Cardiac septum (tissue), 1 donor: ENCODE data around the gene BGLAP. TPM values are rescaled to one million over a fixed set of nuclear protein-coding genes. Genes with fewer than 3 reads are reported as not detected.
"Not testable (repeated sequence)": the region's sequence is repeated elsewhere in the genome, so short reads cannot be mapped to it uniquely, and the experiment has no call there.

Experiments used
- DNase-seq: peaks from one replicate; pipeline ENCODE4 v3.0.0-alpha.2; 2020; ENCODE audit warnings: low spot score
- intact Hi-C: fragments of 100-400 bp; cut with DNase I; formaldehyde crosslinking; loops from one replicate; pipeline ENCODE4 v1.14.0; 2022
- long read RNA-seq: library from polyadenylated mRNA; unstranded; transcript quantifications from one replicate; pipeline ENCODE4 v2.0.0, GENCODE V29; 2021
- total RNA-seq: library from RNA; stranded (reverse); fragmentation: NEBNext Ultra II Directional; extraction: Animal tissue kit (Norgen Biotek cat#: 25700); gene quantifications from one replicate; pipeline ENCODE4 v1.2.1, GENCODE V29; 2021
- donor health status: DM: no; HTN: no; CAD: no.

BGLAP gene
- 0.78 TPM for total RNA-seq
- long read RNA-seq, result 0 reads

DNA sequence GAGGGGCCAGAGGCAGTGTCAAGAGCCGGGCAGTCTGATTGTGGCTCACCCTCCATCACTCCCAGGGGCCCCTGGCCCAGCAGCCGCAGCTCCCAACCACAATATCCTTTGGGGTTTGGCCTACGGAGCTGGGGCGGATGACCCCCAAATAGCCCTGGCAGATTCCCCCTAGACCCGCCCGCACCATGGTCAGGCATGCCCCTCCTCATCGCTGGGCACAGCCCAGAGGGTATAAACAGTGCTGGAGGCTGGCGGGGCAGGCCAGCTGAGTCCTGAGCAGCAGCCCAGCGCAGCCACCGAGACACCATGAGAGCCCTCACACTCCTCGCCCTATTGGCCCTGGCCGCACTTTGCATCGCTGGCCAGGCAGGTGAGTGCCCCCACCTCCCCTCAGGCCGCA lies at the start of gene BGLAP:
BGLAP (plus strand) TSS at position 259 of the 400 bp plus-strand sequence; CDS start at position 307, 48 bp downstream.
- intact Hi-C loops, result no loop called here
- DNase-seq, result no peak

DNA sequence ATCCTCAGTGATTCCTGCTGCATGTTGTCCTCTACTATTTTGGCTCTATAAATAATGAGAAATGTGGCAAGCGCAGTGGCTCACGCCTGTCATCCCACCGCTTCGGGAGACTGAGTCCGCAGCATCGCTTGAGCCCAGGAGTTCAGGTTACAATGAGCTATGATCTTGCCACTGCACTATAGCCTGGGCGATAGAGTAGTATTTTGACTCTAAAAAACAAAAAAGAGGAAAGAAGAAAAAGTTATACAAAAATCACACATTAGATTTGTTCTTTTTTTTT lies 48.8 kb upstream of the BGLAP start:
- intact Hi-C loops, result no loop called here
- no peak for DNase-seq

DNA sequence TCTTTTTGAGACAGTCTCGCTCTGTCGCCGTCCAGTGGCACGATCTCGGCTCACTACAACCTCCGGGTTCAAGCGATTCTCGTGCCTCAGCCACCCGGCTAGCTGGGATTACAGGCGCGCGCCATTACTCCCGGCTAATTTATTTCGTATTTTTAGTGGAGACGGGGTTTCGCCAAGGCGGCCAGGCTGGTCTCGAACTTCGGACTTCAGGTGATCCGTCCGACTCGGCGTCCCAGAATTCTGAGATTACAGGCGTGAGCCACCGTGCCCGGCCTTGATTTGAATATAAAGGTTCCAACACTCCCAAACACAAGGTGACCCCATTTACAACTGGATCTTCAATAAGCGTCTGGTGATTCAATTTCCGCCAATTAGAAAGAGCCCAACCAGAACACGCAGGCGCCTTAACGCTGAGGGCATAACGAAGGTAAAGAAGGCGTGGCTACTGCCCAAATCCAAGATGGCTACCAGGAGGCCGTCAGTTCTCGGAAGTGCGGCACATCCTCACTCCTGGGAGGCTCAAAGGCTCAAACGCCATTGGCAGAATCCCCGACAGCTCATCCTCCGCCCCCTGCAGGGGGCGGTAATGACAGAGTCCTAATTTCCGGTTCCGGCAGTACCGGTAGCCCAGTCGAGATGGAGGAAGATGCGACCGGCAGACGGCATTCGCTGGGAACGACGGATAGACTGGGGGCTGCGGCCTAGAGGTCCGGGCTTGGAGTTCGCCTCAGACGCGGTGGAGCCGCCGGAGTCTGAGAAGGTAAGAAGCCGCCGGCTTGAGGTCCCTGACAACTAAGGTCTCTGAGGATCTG lies 48.3 kb upstream of the BGLAP start, which contains the start of gene SLC25A44:
SLC25A44 (plus strand) TSS at position 617 of the 812 bp plus-strand sequence. CDS start 5,744 bp downstream, outside the sequence.
- intact Hi-C loops, result loop anchor here (1.0 to 2.0 kb wide), 2 partner anchors 19 to 33 kb away; no protein-coding TSS in a partner anchor
- peak; percentile 98 for DNase-seq

DNA sequence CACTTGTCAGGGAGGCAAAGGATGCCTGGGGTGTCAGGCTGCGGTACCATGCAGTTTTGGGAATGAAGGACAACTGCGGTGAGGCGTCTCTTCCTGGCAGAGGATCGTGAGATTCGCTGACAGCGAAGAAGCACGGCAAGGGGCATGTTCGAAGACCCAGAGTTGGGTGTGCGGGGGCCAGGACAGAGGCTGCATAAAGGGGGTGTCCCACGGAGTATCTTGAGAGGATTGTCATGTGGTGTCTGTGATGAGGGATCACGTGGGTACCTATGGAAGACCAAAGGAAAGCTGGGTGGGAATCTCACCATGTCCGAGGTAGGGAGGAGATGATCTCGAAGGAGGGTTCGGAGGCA lies 47.7 kb upstream of the BGLAP start:
- no peak for DNase-seq
- intact Hi-C loops, result loop anchor here (1.0 to 2.0 kb wide), 2 partner anchors 18 to 33 kb away; no protein-coding TSS in a partner anchor

DNA sequence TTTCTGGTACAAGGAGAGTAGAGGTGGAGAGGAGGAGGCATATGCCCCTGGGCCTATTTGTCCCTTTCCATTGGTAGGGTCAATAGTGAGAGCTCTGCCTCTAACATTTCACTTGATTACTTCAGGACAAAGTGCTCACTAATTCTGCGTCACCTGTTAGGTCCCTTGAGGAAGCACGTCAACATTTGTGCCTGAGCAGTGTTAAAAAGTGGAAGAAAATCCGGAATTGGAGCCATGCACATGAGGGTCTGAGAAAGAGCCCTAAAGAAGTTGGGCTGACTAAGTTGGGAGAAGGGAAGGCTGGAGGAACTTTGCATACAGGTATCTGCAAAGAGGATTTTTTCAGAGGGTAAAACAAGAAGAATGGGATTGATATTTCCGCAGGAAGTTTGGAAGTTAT lies 46.1 kb upstream of the BGLAP start:
- no peak for DNase-seq
- intact Hi-C loops, result loop anchor here (2.0 kb wide), 1 partner anchor 35 kb away; no protein-coding TSS in a partner anchor

DNA sequence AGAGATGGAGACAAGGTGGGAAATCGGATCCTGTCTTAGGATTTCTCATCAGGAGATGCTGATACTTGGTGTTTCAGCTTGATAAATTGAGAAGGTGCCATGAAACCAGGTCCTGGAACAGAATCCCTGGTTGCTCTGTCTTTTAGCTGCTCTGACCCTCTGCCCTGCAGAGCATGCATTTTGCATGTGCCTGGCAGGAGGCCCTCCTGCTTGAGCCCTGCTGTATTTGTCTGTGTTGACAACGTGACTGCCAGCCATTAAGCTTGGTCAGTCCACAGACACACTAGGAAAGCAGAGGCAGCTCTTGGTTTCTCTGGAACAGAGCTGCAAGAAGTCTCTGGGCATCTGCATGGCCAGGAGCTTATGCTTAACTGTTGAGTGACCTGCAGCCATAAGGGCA lies 45.5 kb upstream of the BGLAP start:
- no peak for DNase-seq
- intact Hi-C loops, result no loop called here

DNA sequence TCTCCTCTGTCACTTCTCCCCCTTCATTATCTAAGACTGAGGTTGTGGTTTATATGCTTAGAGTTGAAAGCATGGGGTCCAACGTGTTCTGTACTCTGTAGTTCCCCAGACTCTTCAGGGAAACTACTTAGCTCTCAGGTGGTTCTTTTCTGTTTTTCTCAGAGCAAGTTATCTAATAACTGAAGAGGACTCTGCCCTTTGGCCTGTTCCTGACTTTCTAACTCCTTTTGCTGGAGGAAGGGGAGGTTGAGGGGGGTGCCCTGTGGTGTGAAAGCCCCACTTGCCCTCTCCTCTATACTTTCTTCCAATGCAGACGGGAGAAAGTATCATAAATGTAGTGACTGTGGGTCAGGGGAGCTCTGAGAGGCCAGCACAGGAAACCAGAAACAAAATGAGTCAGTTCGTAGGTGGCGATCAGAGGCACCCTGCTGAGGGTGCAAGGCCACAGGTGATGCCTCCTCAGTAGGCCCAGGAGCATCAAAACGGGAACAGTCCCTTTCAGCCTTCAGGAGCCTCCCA lies 43.1 kb upstream of the BGLAP start:
- no peak for DNase-seq
- intact Hi-C loops, result no loop called here

DNA sequence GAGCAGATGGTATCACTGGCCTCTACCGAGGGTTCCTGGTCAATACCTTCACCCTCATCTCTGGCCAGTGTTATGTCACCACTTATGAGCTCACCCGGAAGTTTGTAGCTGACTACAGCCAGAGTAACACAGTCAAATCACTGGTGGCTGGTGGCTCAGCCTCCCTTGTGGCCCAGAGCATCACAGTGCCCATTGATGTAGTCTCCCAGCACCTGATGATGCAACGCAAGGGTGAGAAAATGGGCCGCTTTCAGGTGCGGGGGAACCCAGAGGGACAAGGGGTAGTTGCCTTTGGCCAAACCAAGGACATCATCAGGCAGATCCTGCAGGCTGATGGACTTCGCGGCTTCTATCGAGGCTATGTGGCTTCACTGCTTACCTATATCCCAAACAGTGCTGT lies 41.9 kb upstream of the BGLAP start:
- DNase-seq, result no peak
- intact Hi-C loops, result no loop called here

DNA sequence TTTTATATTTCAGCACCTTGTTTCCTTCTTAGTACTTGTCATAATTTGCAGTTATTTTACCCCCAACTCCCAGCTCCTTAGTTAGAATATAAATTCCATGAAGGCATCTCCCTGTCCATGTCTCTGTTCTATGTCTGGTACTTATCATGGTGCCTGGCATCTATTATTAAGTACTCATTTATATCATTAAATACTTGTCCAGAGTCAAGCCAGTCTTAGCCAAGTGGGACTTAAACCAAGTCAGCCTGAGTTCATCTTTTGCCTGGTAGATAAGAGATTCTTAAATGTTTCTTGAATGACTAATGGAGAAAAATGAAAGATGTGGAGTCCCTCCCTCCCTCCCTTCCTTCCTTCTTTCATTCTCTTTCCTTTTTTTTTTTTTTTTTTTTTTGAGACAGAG lies 38.7 kb upstream of the BGLAP start:
- DNase-seq, result no peak
- intact Hi-C loops, result no loop called here

DNA sequence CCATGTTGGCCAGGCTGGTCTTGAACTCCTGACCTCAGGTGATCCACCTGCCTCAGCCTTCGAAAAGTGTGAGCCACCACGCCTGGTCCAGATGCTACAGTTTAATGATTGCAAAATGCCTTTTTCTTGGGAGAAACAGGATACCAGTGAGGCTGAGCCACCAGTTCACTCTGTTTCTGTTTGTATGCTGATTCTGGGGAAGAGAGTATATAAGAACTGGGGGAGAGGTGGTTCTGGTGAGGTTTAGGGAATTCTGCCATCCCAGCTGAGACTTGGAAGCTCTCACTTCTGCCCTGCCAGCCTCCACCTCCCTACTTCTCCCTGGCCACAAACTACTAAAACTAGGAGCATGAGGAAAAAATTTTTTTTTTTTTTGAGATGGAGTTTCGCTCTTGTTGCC lies 37.3 kb upstream of the BGLAP start:
- no peak for DNase-seq
- intact Hi-C loops, result no loop called here

DNA sequence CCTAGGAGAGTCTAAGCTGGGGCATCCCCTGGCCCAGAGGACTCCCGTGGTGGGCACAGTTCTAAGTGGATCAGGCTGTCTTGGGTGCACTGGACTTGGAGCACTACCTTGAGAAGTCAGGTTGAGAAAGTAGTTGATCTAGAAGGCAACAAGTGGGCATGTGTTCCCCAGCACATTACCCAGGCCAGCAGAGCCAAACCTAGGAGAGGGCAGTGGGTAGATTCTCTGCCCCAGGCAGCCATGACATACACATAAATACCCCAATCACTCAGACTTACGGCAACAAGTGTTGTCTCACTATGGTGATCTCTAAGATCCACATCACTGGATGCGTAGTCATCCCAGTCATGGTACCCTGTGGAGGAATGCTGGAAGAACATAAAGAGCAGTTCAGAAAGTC lies 30.7 kb upstream of the BGLAP start:
- DNase-seq, result no peak
- intact Hi-C loops, result no loop called here

DNA sequence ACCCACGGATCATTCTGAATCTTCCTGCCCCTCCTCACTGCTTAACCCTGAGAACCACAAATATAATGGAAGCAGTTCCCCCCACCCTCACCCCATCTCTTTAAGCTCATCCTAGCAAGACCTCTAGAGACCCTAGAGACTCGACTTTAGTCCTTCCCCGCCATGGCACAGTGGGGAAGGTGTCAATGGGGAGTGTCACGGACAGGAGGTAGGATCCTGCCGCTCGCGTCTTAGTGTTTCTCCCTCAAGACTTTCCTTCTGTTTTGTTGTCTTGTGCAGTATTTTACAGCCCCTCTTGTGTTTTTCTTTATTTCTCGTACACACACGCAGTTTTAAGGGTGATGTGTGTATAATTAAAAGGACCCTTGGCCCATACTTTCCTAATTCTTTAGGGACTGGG lies 29.9 kb upstream of the BGLAP start:
- intact Hi-C loops, result loop anchor here (1.0 kb wide), 1 partner anchor 18 kb away; the partner anchor contains the start of gene SLC25A44
- no peak for DNase-seq

DNA sequence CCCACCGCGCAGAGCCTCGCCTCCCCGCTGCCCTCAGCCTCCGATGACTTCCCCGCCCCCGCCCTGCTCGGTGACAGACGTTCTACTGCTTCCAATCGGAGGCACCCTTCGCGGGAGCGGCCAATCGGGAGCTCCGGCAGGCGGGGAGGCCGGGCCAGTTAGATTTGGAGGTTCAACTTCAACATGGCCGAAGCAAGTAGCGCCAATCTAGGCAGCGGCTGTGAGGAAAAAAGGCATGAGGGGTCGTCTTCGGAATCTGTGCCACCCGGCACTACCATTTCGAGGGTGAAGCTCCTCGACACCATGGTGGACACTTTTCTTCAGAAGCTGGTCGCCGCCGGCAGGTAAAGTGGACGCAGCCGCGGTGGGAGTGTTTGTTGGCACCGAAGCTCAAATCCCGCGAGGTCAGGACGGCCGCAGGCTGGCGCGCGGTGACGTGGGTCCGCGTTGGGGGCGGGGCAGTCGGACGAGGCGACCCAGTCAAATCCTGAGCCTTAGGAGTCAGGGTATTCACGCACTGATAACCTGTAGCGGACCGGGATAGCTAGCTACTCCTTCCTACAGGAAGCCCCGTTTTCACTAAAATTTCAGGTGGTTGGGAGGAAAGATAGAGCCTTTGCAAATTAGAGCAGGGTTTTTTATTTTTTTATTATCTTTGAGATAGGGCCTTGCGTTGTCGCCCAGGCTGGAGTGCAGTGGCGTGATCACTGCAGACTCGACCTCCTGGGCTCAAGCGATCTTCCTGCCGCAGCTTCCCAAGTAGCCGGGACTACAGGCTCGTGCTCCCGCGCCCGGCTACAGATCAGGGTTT lies 28.9 kb upstream of the BGLAP start, which contains the start of gene PMF1:
PMF1 (plus strand) TSS at position 175 of the 811 bp plus-strand sequence; CDS start at position 184, 9 bp downstream.
- intact Hi-C loops, result loop anchor here (1.0 kb wide), 1 partner anchor 19 kb away; the partner anchor contains the start of gene SLC25A44
- DNase-seq, result peak; percentile 98

DNA sequence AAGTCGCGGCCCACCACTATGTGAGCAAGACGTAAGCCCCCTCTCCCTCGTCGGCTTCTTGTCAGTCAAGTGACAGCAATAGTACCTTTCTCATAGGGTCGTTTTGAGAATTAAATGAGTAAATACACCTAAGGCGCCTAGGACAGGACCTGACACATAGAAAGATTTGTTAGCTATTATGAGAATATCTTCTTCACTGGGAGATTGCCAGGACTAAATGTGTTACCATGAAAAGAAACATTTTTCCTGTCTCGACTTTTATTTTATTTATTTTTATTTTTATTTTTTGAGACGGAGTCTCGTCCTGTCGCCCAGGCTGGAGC lies 28.4 kb upstream of the BGLAP start:
- intact Hi-C loops, result no loop called here
- no peak for DNase-seq

DNA sequence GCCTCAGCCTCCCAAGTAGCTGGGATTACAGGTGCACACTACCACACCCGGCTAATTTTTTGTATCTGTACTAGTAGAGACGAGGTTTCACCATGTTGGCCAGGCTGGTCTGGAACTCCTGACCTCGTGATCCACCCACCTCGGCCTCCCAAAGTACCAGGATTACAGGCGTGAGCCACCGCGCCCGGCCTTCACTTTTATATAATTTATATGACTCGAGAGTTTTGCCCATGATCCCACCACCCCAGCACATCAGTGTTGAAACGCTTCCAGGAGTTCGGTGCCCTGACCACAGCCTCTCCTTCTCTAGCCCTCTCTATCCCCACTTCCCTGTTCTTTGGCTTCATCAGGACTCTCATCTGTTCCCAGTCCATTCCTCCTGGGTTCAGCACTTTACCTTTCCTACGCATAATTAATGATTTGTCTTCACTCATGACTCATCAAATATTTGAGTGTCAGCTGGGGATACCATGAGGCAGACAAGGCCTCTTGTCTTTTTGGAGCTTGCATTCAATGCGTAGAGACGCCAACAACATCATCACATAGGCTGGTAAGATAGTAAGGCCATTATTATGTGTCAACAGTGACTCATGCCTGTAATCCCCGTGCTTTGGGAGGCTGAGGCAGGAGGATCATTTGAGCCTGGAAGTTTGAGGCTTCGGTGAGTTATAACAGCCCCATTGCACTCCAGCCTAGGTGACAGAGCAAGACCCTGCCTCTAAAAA lies 27.8 kb upstream of the BGLAP start:
- DNase-seq, result no peak
- intact Hi-C loops, result no loop called here

DNA sequence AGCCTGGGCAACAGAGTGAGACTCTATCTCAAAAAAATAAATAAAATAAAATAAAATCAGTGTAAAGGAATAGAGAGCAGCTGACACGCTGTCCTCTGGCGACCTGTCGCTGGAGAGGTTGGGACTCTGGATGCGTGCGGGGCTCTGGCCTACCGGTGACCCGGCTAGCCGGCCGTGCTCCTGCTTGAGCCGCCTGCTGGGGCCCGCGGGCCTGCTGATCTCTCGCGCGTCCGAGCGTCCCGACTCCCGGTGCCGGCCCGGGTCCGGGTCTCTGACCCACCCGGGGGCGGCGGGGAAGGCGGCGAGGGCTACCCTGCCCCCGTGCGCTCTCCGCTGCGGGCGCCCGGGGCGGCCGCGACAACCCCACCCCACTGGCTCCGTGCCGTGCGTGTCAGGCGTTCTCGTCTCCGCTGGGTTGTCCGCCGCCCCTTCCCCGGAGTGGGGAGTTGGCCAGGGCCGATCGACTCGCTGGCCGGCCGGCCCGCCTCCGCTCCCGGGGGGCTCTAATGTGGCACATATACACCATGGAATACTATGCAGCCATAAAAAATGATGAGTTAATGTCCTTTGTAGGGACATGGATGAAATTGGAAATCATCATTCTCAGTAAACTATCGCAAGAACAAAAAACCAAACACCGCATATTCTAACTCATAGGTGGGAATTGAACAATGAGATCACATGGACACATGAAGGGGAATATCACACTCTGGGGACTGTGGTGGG lies 25.5 kb upstream of the BGLAP start:
- intact Hi-C loops, DNase-seq: not testable (repeated sequence)

DNA sequence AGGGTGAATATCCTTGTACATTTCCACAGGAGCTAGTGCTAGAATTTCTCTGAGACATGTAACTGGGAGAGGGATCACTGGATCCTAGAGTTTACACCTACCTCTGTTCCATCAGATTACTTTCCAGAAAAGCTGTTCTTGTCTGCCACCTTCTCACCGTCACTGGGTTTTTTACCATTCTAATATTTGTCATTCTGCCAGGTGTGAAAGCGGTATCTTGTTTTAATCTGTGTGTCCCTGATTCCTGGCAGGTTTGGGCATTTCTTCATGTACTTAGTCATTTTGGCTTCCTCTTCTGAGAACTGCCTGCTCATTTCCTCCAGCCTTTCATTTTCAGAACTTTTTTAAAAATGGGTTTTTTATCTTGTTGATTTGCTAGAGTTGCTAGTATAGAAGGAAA lies 24.1 kb upstream of the BGLAP start:
- no peak for DNase-seq
- intact Hi-C loops, result no loop called here

DNA sequence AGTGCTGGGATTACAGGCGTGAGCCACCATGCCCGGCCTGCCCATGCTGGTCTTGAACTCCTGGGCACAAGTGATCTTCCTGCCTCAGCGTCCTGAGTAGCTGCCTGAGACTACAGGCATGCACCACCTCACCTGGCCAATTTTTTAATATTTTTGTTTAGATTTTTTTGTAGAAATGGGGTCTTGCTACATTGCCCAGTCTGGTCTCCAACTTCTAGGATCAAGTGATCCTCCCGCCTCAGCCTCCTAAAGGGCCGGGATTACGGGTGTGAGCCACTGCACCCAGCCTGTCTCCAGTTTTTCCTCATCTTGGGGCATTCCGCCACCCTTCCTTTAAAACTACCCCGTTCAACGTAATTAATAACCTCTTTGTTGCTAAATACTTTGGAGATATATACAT lies 21.8 kb upstream of the BGLAP start:
- intact Hi-C loops, result no loop called here
- DNase-seq, result no peak

DNA sequence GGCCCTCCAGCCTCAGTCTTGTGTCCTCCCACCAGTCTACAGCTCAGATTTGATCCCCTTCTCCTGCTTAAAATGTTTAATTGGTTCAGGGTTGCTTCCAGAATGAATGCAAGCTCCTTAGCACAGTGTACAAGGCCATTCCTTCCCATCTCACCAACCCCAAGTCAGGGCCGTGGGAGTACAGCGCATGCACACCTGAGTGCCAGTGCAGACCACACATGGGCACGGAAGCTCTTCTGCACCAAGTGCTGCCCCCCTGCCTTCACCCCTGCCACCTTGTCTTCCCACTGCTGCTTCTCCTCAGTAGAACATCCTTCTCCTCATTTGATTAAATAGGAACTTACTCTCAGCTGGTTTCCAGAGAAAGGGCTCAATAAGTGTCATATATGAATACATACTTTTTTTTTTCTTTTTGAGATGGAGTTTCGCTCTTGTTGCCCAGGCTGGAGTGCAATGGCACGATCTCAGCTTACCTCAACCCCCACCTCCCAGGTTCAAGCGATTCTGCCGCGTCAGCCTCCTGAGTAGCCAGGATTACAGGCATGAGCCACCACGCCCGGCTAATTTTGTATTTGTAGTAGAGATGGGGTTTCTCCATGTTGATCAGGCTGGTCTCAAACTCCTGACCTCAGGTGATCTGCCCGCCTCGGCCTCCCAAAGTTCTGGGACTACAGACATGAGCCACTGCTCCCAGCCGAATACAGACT lies 19.8 kb upstream of the BGLAP start:
- intact Hi-C loops, result no loop called here

More for the DNA sequence above, 19.8 kb upstream of the BGLAP start:
- DNase-seq, result no peak
